ENCODE results near the gene FLNA. TPM values are rescaled to one million over a fixed set of nuclear protein-coding genes. Genes with fewer than 3 reads are reported as not detected.

The FLNA gene
- total and polyA plus RNA-seq, 2 of the 13 experiments (the other 11 are each of a cell fraction or from before 2014, with no cell fraction given) = 83.4 to 174 TPM

DNA sequence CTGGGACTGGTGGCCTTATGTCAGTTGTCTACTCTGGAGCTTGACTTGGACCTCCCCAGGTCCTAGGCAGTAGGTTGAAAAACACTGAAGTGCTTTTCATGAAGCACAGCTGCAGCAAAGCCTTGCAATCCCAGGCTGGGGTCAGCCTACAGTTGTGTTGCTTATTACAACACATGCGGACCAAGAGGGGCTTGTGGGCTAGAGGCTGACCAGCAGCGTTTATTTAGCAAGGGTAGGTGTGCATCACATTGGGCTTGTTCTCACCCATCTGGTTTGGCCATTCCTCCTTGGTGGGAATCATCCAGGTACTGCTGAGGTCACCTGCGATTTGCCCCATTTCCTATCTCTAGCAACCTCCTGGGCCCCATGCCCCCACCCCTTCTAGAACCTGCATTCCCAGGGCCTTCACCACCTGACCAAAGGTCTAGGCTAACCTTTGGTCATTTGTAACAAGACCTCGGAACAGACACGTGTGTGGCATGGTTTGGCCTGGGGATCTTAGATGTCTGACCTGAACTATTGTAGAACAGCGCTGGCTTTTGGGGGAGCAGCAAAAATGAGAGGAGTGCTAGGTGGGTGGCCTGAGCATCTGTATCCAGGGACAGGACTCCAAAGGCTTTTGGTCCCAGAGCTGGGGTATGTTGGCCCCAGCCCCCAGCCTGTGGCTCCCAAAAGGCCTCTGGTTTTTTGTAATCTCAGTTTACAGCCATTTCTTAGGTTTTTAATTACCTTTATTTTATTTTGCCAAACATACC, 26.8 kb upstream of the FLNA start (continued):
- TF ChIP-seq SPEN (CRISPR knock-in tag; IDR thresholded peaks at IDR 0.05; ENCODE audit: low read depth) = peak; percentile 66; the same call in 1 of the 2 replicates
- TF ChIP-seq AKAP8 (CRISPR knock-in tag; IDR thresholded peaks at IDR 0.05) = peak; percentile 76; the same call in 1 of the 2 replicates
- TF ChIP-seq, protein P1, sequence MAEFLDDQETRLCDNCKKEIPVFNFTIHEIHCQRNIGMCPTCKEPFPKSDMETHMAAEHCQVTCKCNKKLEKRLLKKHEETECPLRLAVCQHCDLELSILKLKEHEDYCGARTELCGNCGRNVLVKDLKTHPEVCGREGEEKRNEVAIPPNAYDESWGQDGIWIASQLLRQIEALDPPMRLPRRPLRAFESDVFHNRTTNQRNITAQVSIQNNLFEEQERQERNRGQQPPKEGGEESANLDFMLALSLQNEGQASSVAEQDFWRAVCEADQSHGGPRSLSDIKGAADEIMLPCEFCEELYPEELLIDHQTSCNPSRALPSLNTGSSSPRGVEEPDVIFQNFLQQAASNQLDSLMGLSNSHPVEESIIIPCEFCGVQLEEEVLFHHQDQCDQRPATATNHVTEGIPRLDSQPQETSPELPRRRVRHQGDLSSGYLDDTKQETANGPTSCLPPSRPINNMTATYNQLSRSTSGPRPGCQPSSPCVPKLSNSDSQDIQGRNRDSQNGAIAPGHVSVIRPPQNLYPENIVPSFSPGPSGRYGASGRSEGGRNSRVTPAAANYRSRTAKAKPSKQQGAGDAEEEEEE (CRISPR knock-in tag; IDR thresholded peaks at IDR 0.05; ENCODE audit: borderline replicate concordance) = no peak
- TF ChIP-seq HNF4G (IDR thresholded peaks at IDR 0.05; ENCODE audit: borderline replicate concordance, low read depth, low read length) = peak; percentile 70
- TF ChIP-seq HNF4G (CRISPR knock-in tag; IDR thresholded peaks at IDR 0.05; ENCODE audit: borderline replicate concordance, low read depth) = no peak
- 0 out of 4 replicates have a peak, but pooled peaks of 1 of the 2 experiments have one; percentile 37 for TF ChIP-seq EP300 (IDR thresholded peaks at IDR 0.05; ENCODE audit: low read depth in 2 of 2, low read length in 2 of 2)
- TF ChIP-seq EP300 (CRISPR knock-in tag; IDR thresholded peaks at IDR 0.05; ENCODE audit: borderline replicate concordance) = no peak
- TF ChIP-seq, protein P2, sequence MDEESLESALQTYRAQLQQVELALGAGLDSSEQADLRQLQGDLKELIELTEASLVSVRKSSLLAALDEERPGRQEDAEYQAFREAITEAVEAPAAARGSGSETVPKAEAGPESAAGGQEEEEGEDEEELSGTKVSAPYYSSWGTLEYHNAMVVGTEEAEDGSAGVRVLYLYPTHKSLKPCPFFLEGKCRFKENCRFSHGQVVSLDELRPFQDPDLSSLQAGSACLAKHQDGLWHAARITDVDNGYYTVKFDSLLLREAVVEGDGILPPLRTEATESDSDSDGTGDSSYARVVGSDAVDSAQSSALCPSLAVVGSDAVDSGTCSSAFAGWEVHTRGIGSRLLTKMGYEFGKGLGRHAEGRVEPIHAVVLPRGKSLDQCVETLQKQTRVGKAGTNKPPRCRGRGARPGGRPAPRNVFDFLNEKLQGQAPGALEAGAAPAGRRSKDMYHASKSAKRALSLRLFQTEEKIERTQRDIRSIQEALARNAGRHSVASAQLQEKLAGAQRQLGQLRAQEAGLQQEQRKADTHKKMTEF (CRISPR knock-in tag; IDR thresholded peaks at IDR 0.05) = peak; percentile 51; the same call in 1 of the 2 replicates
- TF ChIP-seq, protein P3, sequence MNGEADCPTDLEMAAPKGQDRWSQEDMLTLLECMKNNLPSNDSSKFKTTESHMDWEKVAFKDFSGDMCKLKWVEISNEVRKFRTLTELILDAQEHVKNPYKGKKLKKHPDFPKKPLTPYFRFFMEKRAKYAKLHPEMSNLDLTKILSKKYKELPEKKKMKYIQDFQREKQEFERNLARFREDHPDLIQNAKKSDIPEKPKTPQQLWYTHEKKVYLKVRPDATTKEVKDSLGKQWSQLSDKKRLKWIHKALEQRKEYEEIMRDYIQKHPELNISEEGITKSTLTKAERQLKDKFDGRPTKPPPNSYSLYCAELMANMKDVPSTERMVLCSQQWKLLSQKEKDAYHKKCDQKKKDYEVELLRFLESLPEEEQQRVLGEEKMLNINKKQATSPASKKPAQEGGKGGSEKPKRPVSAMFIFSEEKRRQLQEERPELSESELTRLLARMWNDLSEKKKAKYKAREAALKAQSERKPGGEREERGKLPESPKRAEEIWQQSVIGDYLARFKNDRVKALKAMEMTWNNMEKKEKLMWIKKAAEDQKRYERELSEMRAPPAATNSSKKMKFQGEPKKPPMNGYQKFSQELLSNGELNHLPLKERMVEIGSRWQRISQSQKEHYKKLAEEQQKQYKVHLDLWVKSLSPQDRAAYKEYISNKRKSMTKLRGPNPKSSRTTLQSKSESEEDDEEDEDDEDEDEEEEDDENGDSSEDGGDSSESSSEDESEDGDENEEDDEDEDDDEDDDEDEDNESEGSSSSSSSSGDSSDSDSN (CRISPR knock-in tag; IDR thresholded peaks at IDR 0.05) = peak; percentile 50
- TF ChIP-seq SAP130 (CRISPR knock-in tag; IDR thresholded peaks at IDR 0.05; ENCODE audit: low read depth) = peak; percentile 70
- TF ChIP-seq, protein P4, sequence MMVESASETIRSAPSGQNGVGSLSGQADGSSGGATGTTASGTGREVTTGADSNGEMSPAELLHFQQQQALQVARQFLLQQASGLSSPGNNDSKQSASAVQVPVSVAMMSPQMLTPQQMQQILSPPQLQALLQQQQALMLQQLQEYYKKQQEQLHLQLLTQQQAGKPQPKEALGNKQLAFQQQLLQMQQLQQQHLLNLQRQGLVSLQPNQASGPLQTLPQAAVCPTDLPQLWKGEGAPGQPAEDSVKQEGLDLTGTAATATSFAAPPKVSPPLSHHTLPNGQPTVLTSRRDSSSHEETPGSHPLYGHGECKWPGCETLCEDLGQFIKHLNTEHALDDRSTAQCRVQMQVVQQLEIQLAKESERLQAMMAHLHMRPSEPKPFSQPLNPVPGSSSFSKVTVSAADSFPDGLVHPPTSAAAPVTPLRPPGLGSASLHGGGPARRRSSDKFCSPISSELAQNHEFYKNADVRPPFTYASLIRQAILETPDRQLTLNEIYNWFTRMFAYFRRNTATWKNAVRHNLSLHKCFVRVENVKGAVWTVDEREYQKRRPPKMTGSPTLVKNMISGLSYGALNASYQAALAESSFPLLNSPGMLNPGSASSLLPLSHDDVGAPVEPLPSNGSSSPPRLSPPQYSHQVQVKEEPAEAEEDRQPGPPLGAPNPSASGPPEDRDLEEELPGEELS (CRISPR knock-in tag; IDR thresholded peaks at IDR 0.05) = 0 out of 2 replicates have a peak, but pooled peaks have one; percentile 22
- TF ChIP-seq GATA4 (IDR thresholded peaks at IDR 0.05; ENCODE audit: borderline replicate concordance, low read depth) = peak; percentile 34; the same call in 1 of the 2 replicates
- 0 out of 2 replicates have a peak, but pooled peaks have one; percentile 18 for TF ChIP-seq FOSL2 (CRISPR knock-in tag; IDR thresholded peaks at IDR 0.05)
- peak; percentile 77; the same call in 1 of the 2 replicates for TF ChIP-seq ZNF792 (CRISPR knock-in tag; IDR thresholded peaks at IDR 0.05)
- 0 out of 2 replicates have a peak, but pooled peaks have one; percentile 43 for TF ChIP-seq HIVEP1 (CRISPR knock-in tag; IDR thresholded peaks at IDR 0.05)
- no peak for TF ChIP-seq ZNF225 (CRISPR knock-in tag; IDR thresholded peaks at IDR 0.05)

All from HepG2 (cell line).